GM23338 (cell line): Measurements from ENCODE around the gene CRTC3. TPM values are rescaled to one million over a fixed set of nuclear protein-coding genes. Genes with fewer than 3 reads are reported as not detected.
A peak's percentile ranks its signal among the peaks of the same experiment; 100 is the strongest.

Source experiments
- ATAC-seq: fragments of 200-7000 bp; cut with Tn5 transposase; 3 replicates; pipeline ENCODE4 v1.9.1; 2020
- DNase-seq: peaks from one replicate; pipeline ENCODE4 v3.0.0-alpha.2; 2015; ENCODE audit warnings: low spot score
- H2AFZ ChIP-seq: fragments of 200-600 bp; sonication (generic); 2 replicates; pipeline ENCODE4 v1.8.0; 2016; ENCODE audit warnings: antibody characterized with exemption, mild to moderate bottlenecking, moderate library complexity
- H3F3A ChIP-seq: fragments of 200-600 bp; sonication (generic); replicated peaks from 2 replicates; pipeline ENCODE4 v1.8.0; 2017; ENCODE audit warnings: antibody characterized with exemption, mixed run types, low read depth
- H3K27ac ChIP-seq: fragments of 200-600 bp; sonication (generic); 2 replicates; pipeline ENCODE4 v1.6.1; 2016; ENCODE audit warnings: low read depth
- H3K27me3 ChIP-seq: fragments of 200-600 bp; sonication (generic); 2 replicates; pipeline ENCODE4 v1.8.0; 2016; ENCODE audit warnings: mild to moderate bottlenecking, mixed run types, moderate library complexity; ENCODE audit not compliant: insufficient read depth
- H3K36me3 ChIP-seq: fragments of 200-600 bp; sonication (generic); 2 replicates; pipeline ENCODE4 v1.8.0; 2016; ENCODE audit warnings: mild to moderate bottlenecking; ENCODE audit not compliant: insufficient read depth
- H3K4me1 ChIP-seq: fragments of 200-600 bp; sonication (generic); 2 replicates; pipeline ENCODE4 v1.8.0; 2016; ENCODE audit warnings: mild to moderate bottlenecking, moderate library complexity; ENCODE audit not compliant: insufficient read depth
- H3K4me2 ChIP-seq: fragments of 200-600 bp; sonication (generic); 2 replicates; pipeline ENCODE4 v1.7.1; 2017; ENCODE audit warnings: mixed run types
- H3K4me3 ChIP-seq: fragments of 200-600 bp; sonication (generic); 2 replicates; pipeline ENCODE4 v1.6.1; 2016; ENCODE audit warnings: mixed run types
- H3K79me2 ChIP-seq: fragments of 200-600 bp; sonication (generic); replicated peaks from 2 replicates; pipeline ENCODE4 v1.8.0; 2017; ENCODE audit warnings: mild to moderate bottlenecking; ENCODE audit not compliant: insufficient read depth
- H3K9me2 ChIP-seq: fragments of 200-600 bp; sonication (generic); 2 replicates; pipeline ENCODE4 v1.8.0; 2017; ENCODE audit not compliant: insufficient read depth
- H4K20me1 ChIP-seq: fragments of 200-600 bp; sonication (generic); replicated peaks from 2 replicates; pipeline ENCODE4 v1.8.0; 2017; ENCODE audit warnings: mild to moderate bottlenecking; ENCODE audit not compliant: insufficient read depth
- H3K27ac Mint-ChIP-seq: 2 replicates; pipeline ENCODE4 v1.8.0; 2020; ENCODE audit warnings: inconsistent platforms, mild to moderate bottlenecking, moderate library complexity, mixed read lengths
- H3K27me3 Mint-ChIP-seq: 3 replicates; pipeline ENCODE4 v1.8.0; 2022; ENCODE audit warnings: low read depth, mild to moderate bottlenecking, moderate library complexity, mixed read lengths, inconsistent platforms; ENCODE audit not compliant: insufficient read depth, poor library complexity
- H3K36me3 Mint-ChIP-seq: 3 replicates; pipeline ENCODE4 v1.8.0; 2021; ENCODE audit warnings: low read depth, mild to moderate bottlenecking, inconsistent platforms, moderate library complexity, mixed read lengths
- H3K4me1 Mint-ChIP-seq: 3 replicates; pipeline ENCODE4 v1.8.0; 2020; ENCODE audit warnings: mild to moderate bottlenecking, inconsistent platforms, mixed read lengths
- H3K4me3 Mint-ChIP-seq: 3 replicates; pipeline ENCODE4 v1.8.0; 2021; ENCODE audit warnings: moderate library complexity, mild to moderate bottlenecking, inconsistent platforms, mixed read lengths
- H3K9me3 Mint-ChIP-seq: 3 replicates; pipeline ENCODE4 v1.8.0; 2020; ENCODE audit warnings: moderate library complexity, mild to moderate bottlenecking, inconsistent platforms, mixed read lengths
- CREB1 ChIP-seq: fragments of 250-450 bp; sonication (Bioruptor Pico); IDR thresholded peaks from 2 replicates; pipeline ENCODE4 v1.5.0; 2020; ENCODE audit warnings: low read depth, mild to moderate bottlenecking, moderate library complexity
- ETS1 ChIP-seq: IDR thresholded peaks from 2 replicates; pipeline ENCODE4 v1.6.1; 2016; ENCODE audit warnings: antibody characterized with exemption
- EZH2 ChIP-seq: fragments of 200-600 bp; sonication (generic); IDR thresholded peaks from one replicate; pipeline ENCODE4 v1.8.0; 2017; ENCODE audit warnings: antibody characterized with exemption, mild to moderate bottlenecking, low read depth; ENCODE audit not compliant: unreplicated experiment
- EZH2phosphoT487 ChIP-seq: fragments of 200-600 bp; sonication (generic); IDR thresholded peaks from one replicate; pipeline ENCODE4 v1.8.1; 2018; ENCODE audit warnings: antibody characterized with exemption; ENCODE audit not compliant: unreplicated experiment
- JUNB ChIP-seq: IDR thresholded peaks from one replicate; pipeline ENCODE4 v1.6.1; 2016; ENCODE audit warnings: antibody characterized with exemption; ENCODE audit not compliant: unreplicated experiment
- NANOG ChIP-seq: IDR thresholded peaks from 2 replicates; pipeline ENCODE4 v1.6.1; 2016; ENCODE audit warnings: antibody characterized with exemption, borderline replicate concordance
- POLR2AphosphoS5 ChIP-seq: IDR thresholded peaks from 2 replicates; pipeline ENCODE4 v1.6.1; 2016; ENCODE audit warnings: antibody characterized with exemption, low read depth
- REST ChIP-seq: IDR thresholded peaks from one replicate; pipeline ENCODE4 v1.6.1; 2018; ENCODE audit warnings: antibody characterized with exemption; ENCODE audit not compliant: unreplicated experiment
- STAT1 ChIP-seq: IDR thresholded peaks from one replicate; pipeline ENCODE4 v1.6.1; 2016; ENCODE audit warnings: antibody characterized with exemption; ENCODE audit not compliant: unreplicated experiment
- ZNF114 ChIP-seq: fragments of 250-450 bp; sonication (Bioruptor Pico); IDR thresholded peaks from 2 replicates; pipeline ENCODE4 v1.5.0; 2020; ENCODE audit warnings: mild to moderate bottlenecking, moderate library complexity
- polyA plus RNA-seq: library from polyadenylated mRNA; unstranded; fragments of >200 nt; fragmentation: Nextera tagmentation; extraction: Ambion mirVana; gene quantifications from 2 replicates; pipeline ENCODE4 v1.2.1, GENCODE V29; 2016
- total RNA-seq: library from RNA; depleted of rRNA; stranded (reverse); fragments of >200 nt; shearing (Covaris generic); gene quantifications from 2 replicates; pipeline ENCODE4 v1.2.3, GENCODE V29; 2014
- TF ChIP-seq, protein P1 (sequence below), 2 experiments: fragments of 200-600 bp in 1 of 2; sonication (generic) in 1 of 2; conservative IDR thresholded peaks; 2 replicates each; pipeline versions ENCODE4 v1.5.1 to v1.6.1; 2016 to 2017; ENCODE audit warnings: antibody characterized with exemption in 2 of 2, low read depth in 2 of 2, mild to moderate bottlenecking in 2 of 2, moderate library complexity in 1 of 2

CRTC3 gene
- total and polyA plus RNA-seq, 2 experiments from 2014 or later = 2.8 to 3.8 TPM

- Mint-ChIP-seq H3K27me3 (peaks cover 10% of the 10 kb centered on the region), H3K27ac (no peak overlapping the region), H3K9me3 (no peaks in the 10 kb centered on the region), H3K36me3 (no peaks in the 10 kb centered on the region), H3K4me3 (no peak overlapping the region), H3K4me1 (peaks cover 19% of the 10 kb centered on the region)
- no peaks in the 10 kb centered on the region for H4K20me1 ChIP-seq
- H3K4me3 ChIP-seq = no peak overlapping the region
- H3K4me1 ChIP-seq = peaks cover 16% of the 10 kb centered on the region
- no peaks in the 10 kb centered on the region for H3K9me2 ChIP-seq
- H3K27ac ChIP-seq = no peak overlapping the region
- H3F3A ChIP-seq = no peaks in the 10 kb centered on the region
- H2AFZ ChIP-seq = no peak overlapping the region
- ATAC-seq = no peak
- no peaks in the 10 kb centered on the region for H3K27me3 ChIP-seq
- no peak for TF ChIP-seq ETS1
- TF ChIP-seq ZNF114 (CRISPR knock-in tag) = no peak
- no peak for TF ChIP-seq STAT1
- no peak for DNase-seq
- no peaks in the 10 kb centered on the region for H3K79me2 ChIP-seq
- no peak overlapping the region for H3K4me2 ChIP-seq
- H3K36me3 ChIP-seq = no peaks in the 10 kb centered on the region
Observed at GRCh38 chr15:90593499-90594158, 63.9 kb downstream of the CRTC3 start.

GRCh38 chr15:90594301-90594738 lies 64.6 kb downstream of the CRTC3 start:
- peak; percentile 40 for ATAC-seq

GRCh38 chr15:90595763-90596155 lies 66.0 kb downstream of the CRTC3 start:
- H4K20me1 ChIP-seq = no peaks in the 10 kb centered on the region
- no peak for ATAC-seq
- Mint-ChIP-seq H3K27me3 (peaks cover 10% of the 10 kb centered on the region), H3K36me3 (no peaks in the 10 kb centered on the region), H3K4me3 (no peak overlapping the region), H3K27ac (no peak overlapping the region), H3K4me1 (peaks cover 19% of the 10 kb centered on the region), H3K9me3 (no peaks in the 10 kb centered on the region)
- H3F3A ChIP-seq = no peaks in the 10 kb centered on the region
- no peaks in the 10 kb centered on the region for H3K36me3 ChIP-seq
- peaks cover 16% of the 10 kb centered on the region for H3K4me1 ChIP-seq
- H2AFZ ChIP-seq = no peak overlapping the region
- no peaks in the 10 kb centered on the region for H3K9me2 ChIP-seq
- H3K79me2 ChIP-seq = no peaks in the 10 kb centered on the region
- no peak for DNase-seq
- H3K4me2 ChIP-seq = no peak overlapping the region
- no peak overlapping the region for H3K27ac ChIP-seq
- no peak overlapping the region for H3K4me3 ChIP-seq
- H3K27me3 ChIP-seq = no peaks in the 10 kb centered on the region
- TF ChIP-seq ETS1 (no peak), CREB1 (CRISPR knock-in tag) (no peak), EZH2 (no peak), STAT1 (no peak), NANOG (no peak), REST (no peak), EZH2phosphoT487 (no peak), POLR2AphosphoS5 (no peak), JUNB (no peak)
- TF ChIP-seq, protein P1, sequence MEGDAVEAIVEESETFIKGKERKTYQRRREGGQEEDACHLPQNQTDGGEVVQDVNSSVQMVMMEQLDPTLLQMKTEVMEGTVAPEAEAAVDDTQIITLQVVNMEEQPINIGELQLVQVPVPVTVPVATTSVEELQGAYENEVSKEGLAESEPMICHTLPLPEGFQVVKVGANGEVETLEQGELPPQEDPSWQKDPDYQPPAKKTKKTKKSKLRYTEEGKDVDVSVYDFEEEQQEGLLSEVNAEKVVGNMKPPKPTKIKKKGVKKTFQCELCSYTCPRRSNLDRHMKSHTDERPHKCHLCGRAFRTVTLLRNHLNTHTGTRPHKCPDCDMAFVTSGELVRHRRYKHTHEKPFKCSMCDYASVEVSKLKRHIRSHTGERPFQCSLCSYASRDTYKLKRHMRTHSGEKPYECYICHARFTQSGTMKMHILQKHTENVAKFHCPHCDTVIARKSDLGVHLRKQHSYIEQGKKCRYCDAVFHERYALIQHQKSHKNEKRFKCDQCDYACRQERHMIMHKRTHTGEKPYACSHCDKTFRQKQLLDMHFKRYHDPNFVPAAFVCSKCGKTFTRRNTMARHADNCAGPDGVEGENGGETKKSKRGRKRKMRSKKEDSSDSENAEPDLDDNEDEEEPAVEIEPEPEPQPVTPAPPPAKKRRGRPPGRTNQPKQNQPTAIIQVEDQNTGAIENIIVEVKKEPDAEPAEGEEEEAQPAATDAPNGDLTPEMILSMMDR (conservative IDR thresholded peaks at IDR 0.05; ENCODE audit: low read depth in 2 of 2) = no peak

More at GRCh38 chr15:90594301-90594738, 64.6 kb downstream of the CRTC3 start:
- H3K4me3 ChIP-seq = no peak overlapping the region
- Mint-ChIP-seq H3K4me3 (no peak overlapping the region), H3K4me1 (peaks cover 19% of the 10 kb centered on the region), H3K27ac (peak overlapping the region; percentile 42; the same call in 1 of the 2 replicates), H3K9me3 (no peaks in the 10 kb centered on the region), H3K36me3 (no peaks in the 10 kb centered on the region), H3K27me3 (peaks cover 10% of the 10 kb centered on the region)
- H3K4me1 ChIP-seq = peaks cover 16% of the 10 kb centered on the region
- peak; percentile 45 for DNase-seq
- no peaks in the 10 kb centered on the region for H3F3A ChIP-seq
- no peak overlapping the region for H3K4me2 ChIP-seq
- H2AFZ ChIP-seq = peak overlapping the region; percentile 28; the same call in 1 of the 2 replicates
- H4K20me1 ChIP-seq = no peaks in the 10 kb centered on the region
- no peaks in the 10 kb centered on the region for H3K79me2 ChIP-seq
- H3K27me3 ChIP-seq = no peaks in the 10 kb centered on the region
- TF ChIP-seq EZH2 = no peak
- no peaks in the 10 kb centered on the region for H3K36me3 ChIP-seq
- H3K9me2 ChIP-seq = no peaks in the 10 kb centered on the region
- no peak overlapping the region for H3K27ac ChIP-seq
